Measurements from ENCODE around the gene CST7. TPM values are rescaled to one million over a fixed set of nuclear protein-coding genes. Genes with fewer than 3 reads are reported as not detected.

Gene CST7
- total and polyA plus RNA-seq, 8 donors, result 0.44 to 1.2 (median 0.86) TPM; not detected in 3

- Histone ChIP-seq H3K27me3 (no peaks in the 10 kb centered on the region), H3K9me3 (no peaks in the 10 kb centered on the region), H3K36me3 (no peaks in the 10 kb centered on the region), H3K4me3 (no peak overlapping the region), H3K27ac (no peak overlapping the region), H3K4me1 (peaks cover 0 to 27% (median 4%) of the 10 kb centered on the region in 3 donors)
- 84 to 88% methylated on average over 3 of the region's 3 CpGs for WGBS, 2 donors
- no peak for DNase-seq
- TF ChIP-seq CTCF (IDR thresholded peaks at IDR 0.05), result no peak
- no peak for FAIRE-seq
- ATAC-seq, result no peak
- intact Hi-C loops (cut with DNase I), result no loop called here
Observed at GRCh38 chr20:24989162-24989561, 40.1 kb downstream of the CST7 start.

GRCh38 chr20:24990810-24991252 lies 41.8 kb downstream of the CST7 start:
- Histone ChIP-seq H3K36me3 (no peaks in the 10 kb centered on the region), H3K4me3 (peak overlapping the region in 1 of 4 donors; percentile 90), H3K27me3 (no peaks in the 10 kb centered on the region), H3K9me3 (no peaks in the 10 kb centered on the region), H3K27ac (no peak overlapping the region), H3K4me1 (peaks cover 5 to 32% (median 8%) of the 10 kb centered on the region in 3 donors)
- TF ChIP-seq CTCF (IDR thresholded peaks at IDR 0.05), result no peak
- ATAC-seq (no peak), DNase-seq (no peak), FAIRE-seq (no peak)
- WGBS, 2 donors, result 93 to 96% methylated on average over 2 of the region's 2 CpGs
- intact Hi-C loops (cut with DNase I), result loop anchor here in 2 of 3 donors (10.0 kb wide), 2 partner anchors 74 to 184 kb away; no protein-coding TSS in a partner anchor

- no peak for TF ChIP-seq CTCF (IDR thresholded peaks at IDR 0.05)
- H3K27me3 ChIP-seq, result no peaks in the 10 kb centered on the region
- H3K9me3 ChIP-seq, result no peaks in the 10 kb centered on the region
- WGBS, 2 donors, result 0 to 1% methylated on average over 34 to 36 of the region's 36 CpGs
- FAIRE-seq (no peak), DNase-seq (peak in 2 of 6 donors; percentile 64 to 71), ATAC-seq (peak; percentile 22 to 34 (median 26))
- intact Hi-C loops (cut with DNase I), result loop anchor here in 2 of 3 donors (10.0 kb wide), 2 partner anchors 73 to 183 kb away; no protein-coding TSS in a partner anchor
- peaks cover 5 to 32% (median 8%) of the 10 kb centered on the region in 3 donors for H3K4me1 ChIP-seq
- H3K27ac ChIP-seq, result peak overlapping the region; percentile 84 to 96 (median 90)
- H3K4me3 ChIP-seq, result peak overlapping the region; percentile 48 to 90 (median 68)
- H3K36me3 ChIP-seq, result no peaks in the 10 kb centered on the region
Observed at GRCh38 chr20:24991897-24992486, 42.9 kb downstream of the CST7 start.

GRCh38 chr20:24992487-24993205 lies 43.6 kb downstream of the CST7 start, which contains the start of gene APMAP:
APMAP (minus strand) TSS chr20:24992751; CDS start chr20:24992688, 63 bp downstream.
- ATAC-seq (peak; percentile 94 to 97 (median 96)), DNase-seq (peak; percentile 93 to 97 (median 96)), FAIRE-seq (no peak)
- no peaks in the 10 kb centered on the region for H3K27me3 ChIP-seq
- peaks cover 5 to 32% (median 8%) of the 10 kb centered on the region in 3 donors for H3K4me1 ChIP-seq
- no peak for TF ChIP-seq CTCF (IDR thresholded peaks at IDR 0.05)
- no peaks in the 10 kb centered on the region for H3K9me3 ChIP-seq
- H3K36me3 ChIP-seq, result no peaks in the 10 kb centered on the region
- peak within 1 kb of the TSS; percentile 48 to 90 (median 68) for H3K4me3 ChIP-seq
- intact Hi-C loops (cut with DNase I), result loop anchor here in 2 of 3 donors (10.0 kb wide), 2 partner anchors 72 to 182 kb away; no protein-coding TSS in a partner anchor
- 0% methylated on average over 67 to 69 of the region's 69 CpGs for WGBS, 2 donors
- H3K27ac ChIP-seq, result peak within 1 kb of the TSS; percentile 84 to 96 (median 90)

Measured in pancreas (tissue), 10 donors.